Activated T-cell treated with anti-CD3 and anti-CD28 coated beads, Interleukin-2, amount 50 U/mL, for 1 hour (primary cell): ENCODE data around the gene LAMB3.
A peak's percentile ranks its signal among the peaks of the same experiment; 100 is the strongest.

ENCODE experiments used
- DNase-seq: peaks from one replicate; pipeline ENCODE4 v3.0.0-alpha.2; 2020

LAMB3 gene

DNA sequence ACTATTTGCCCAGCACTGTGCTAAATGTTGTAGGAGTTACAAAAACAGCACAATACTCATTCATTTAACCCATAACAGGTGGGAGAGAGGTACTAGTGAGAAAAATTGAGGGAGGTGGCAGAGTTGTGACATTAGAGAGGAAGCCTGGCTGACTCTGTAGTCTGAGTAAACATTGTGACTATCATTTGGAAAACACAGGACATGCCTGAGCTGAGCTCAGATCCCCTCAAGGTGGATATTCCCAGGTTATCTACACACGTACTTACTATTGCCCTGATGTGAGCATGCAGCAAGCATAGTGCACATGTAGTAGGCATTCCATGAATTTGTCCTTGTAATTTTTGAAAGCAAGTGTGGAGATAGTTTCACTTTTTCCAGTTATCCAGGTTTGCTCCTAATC, 57.8 kb downstream of the LAMB3 start:
- no peak for DNase-seq

DNA sequence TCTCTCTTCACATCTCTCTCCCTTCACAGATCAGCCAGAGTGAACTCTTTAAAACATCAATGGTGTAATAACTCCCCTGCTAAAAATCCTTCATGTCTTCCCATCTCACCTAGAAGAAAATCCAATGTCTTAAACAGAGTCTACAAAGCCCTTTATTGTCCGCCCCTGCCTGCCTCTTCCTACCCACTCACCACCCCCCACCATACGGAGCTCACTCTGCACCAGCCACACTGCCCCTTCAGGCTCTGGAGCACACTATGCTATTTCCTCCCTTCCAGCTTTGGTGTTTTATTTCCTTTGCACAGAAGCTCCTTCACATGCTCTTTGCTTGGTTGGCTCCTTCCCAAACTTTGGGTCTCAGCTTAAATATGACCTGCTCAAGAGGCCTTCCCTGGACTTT, 58.5 kb downstream of the LAMB3 start:
- no peak for DNase-seq

DNA sequence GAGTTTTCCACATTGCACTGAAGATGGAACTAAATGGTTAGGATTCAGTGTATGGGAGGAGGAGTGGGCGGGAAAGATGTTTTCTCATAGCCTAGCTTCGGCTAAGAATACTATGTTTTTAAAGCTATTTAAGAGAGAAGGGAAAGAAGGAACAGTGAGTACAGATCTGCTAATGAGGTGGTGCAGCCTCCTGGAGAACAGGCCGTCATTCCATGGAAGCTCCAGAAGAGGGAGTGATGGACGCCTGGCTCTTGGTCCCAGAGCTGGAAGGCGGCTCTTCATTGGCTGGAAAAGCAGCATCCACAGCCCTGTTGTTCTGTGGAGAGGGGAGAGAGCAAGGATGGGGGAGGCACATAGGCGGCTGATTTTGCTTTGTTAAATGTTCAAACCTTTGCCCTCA, 61.8 kb downstream of the LAMB3 start:
- DNase-seq: no peak

DNA sequence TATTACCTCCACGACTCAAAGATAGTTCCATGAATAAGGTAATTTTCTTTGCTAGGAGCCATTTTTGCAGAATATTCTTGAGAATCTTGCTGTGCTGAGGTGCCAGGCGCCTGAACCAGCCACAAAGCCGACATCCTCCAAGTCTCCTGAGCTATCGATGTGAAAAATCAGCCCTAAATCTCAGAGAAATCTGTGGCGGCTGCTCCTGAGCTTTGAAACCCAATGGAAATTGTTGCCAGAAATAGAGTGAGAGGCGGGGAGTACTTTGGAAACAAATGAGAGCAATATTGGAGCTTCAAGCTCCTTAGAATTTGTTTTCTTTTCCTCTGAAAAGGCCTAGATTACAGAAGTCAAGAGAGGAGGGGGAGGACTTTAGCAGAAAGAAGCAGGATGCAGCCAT, 62.4 kb downstream of the LAMB3 start:
- no peak for DNase-seq

DNA sequence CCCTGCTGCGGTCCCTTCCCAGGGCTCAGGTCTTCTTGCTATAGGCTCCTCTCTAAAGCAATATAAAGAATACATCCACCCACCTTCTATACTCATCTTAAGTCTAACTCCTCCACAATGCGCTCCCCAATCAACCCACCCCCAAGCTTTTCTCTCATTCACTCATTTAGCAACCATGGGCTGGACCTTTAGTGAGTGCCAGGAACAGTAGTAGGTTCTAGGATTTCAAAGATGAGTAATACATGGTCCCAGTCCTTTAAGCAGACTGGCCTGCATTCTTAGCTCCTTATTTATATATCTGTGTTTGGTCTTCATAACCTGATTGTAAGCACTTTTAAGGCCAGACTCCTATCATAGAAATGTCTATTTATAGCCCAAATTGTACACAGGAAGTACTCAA, 62.8 kb downstream of the LAMB3 start:
- DNase-seq: no peak

DNA sequence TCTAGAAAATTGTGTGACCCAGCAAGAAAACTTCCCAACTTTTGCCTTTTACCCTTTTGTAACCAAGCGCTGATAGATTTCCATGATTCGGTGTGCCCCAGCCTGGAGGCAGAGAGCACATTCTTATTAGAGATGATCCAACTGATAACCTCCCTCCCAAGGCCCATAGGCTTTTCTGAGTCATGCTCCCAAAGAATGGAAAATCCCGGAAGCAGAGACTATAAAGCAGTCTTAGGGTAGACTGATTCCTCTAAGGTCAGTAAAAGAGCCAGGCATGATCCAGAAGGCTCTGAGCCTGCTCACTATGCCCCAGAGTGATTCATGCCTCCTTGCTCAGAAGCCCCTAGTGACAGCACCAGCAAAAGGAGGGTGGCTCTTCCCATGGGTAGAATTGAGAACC, 64.4 kb downstream of the LAMB3 start:
- no peak for DNase-seq

DNA sequence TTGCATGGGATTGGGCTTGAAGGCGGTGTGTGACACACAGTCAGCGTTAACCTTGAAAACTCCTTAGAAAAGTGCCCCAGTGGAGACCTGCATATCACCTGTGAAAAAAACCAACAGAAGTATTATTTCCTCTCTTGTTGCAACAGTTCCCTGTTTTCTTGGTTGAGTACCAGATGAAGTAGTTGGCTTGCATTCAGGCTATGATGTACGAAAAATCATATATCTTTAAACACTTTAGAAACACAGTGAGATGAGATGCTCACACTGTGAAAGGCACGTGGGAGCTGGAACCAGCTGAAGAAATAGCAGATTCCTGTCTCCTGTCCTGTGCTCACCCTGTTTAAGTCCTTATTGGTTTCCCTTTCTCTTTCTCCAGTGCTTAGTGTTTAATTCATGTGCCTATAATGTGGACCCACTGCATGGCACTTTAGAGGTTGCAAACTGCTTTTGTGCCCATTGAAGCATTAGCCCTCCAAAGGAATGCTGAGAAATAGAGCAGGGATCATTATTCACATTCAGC, 65.9 kb downstream of the LAMB3 start:
- no peak for DNase-seq

DNA sequence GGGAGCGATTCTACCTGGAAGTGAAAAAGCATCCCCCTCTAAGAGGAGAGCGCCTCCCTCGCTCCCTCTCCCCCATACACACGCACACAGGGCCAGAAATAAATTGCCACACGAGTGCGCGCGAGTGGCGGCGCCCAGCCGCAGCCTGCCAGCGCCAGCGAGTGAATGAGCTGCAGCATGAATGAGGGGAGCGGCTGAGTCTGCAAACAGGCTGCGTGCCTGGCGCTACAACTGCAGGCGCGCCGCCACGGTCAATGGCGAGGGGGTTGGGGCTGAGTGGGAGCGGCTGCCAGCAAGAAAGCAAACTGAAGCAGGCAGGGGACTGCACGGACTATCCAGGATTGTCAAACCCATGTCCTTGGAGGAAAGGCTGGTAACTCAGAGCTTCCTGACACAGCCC, 66.6 kb downstream of the LAMB3 start:
- DNase-seq: no peak

DNA sequence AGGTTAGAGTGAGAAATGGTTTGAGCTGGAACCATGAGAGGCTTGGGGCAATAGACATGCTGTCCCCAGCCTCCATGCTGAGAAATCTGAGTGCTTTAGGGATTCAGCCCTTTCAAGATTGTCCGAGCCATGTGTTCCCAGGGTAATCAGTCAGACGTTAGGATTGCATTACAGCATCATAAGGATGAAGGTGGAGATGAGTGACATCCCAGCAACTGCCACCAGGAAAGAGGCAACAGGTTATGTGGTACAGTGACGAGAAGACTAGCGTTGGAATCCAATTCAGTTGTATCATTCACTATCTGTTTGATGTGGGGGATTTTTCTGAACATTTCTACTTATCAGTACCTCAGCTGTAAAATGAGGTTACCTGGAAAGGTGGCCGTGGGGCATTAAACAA, 67.0 kb downstream of the LAMB3 start:
- DNase-seq: no peak

DNA sequence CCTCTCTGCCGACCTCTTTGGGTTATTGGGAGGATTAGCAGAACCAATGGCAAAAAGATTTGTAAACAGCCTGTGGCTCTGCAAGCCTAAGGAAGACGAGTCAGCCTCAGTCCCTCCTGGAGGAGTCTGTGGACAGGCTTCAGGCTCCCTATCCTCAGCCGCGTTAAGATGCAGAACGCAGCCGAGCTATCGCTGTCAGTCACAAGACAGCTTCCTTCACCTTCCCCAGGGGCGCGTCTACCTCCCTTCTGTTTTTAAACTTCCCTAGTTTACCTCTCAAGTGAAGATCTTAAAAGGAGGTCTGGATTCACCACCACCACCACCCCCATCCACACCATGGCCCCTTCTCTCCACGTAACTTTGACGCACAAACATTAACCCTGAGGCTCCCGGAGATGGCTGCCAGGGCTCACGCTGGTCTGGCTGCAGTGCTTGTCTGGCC, 68.0 kb downstream of the LAMB3 start:
- DNase-seq: no peak

DNA sequence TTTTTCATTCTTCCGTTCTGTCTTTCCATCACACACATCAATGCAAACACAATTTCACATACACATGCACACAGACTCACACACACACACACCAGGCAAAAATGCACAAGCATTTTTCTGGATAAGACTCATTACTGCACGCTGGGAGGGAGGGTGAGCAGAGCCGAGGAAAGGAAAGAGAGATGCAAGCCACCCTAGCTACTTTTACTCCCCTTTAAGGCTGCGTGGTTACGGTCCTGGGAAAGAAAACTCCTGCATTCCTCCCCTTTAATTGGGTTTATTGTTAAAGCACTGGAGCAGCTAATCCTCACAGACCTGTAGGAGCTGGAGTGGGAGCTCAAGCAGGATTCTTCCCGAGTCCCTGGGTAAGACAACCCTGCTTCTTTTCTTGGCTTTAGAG, 68.8 kb downstream of the LAMB3 start, which contains the start of gene CAMK1G:
CAMK1G (plus strand) TSS at position 307 of the 400 bp plus-strand sequence. CDS start 11,270 bp downstream, outside the sequence.
- no peak for DNase-seq

DNA sequence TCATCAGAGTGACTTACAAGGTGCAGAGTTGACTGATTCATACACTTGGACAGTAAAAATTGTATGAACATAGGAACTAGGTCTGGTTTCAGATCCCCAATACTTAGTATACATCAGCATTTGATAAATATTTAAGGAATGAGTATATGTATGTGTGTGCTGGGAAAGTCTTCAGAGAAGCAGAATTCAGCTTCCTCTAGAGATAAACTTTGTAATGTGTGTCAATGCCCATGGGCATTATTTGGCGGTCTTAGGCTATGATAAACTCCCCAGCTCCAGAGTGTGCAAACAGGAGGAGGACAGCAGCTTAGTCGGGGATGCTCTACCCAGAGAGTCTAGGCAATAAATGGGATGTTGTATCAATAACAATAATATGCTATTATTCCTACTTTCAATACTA, 71.6 kb downstream of the LAMB3 start:
- no peak for DNase-seq

DNA sequence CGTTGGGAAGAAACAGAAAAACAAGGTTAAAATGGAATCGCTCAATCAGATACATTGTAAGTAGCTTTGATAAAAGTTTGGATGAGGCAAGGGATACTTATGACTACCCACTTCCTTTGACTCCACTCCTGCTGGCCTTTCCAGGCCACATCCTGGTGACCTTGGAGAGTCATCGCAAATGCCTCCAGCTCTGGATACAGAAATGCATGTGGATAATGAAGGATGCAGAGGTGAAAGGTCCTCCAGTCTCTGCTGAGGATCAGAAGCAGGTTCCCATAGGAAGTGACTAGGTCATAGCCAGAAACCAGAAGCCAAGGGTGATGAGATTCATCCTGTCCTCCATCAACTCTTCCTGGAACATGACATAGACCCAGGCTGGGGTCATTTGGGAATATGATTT, 74.9 kb downstream of the LAMB3 start:
- DNase-seq: no peak

DNA sequence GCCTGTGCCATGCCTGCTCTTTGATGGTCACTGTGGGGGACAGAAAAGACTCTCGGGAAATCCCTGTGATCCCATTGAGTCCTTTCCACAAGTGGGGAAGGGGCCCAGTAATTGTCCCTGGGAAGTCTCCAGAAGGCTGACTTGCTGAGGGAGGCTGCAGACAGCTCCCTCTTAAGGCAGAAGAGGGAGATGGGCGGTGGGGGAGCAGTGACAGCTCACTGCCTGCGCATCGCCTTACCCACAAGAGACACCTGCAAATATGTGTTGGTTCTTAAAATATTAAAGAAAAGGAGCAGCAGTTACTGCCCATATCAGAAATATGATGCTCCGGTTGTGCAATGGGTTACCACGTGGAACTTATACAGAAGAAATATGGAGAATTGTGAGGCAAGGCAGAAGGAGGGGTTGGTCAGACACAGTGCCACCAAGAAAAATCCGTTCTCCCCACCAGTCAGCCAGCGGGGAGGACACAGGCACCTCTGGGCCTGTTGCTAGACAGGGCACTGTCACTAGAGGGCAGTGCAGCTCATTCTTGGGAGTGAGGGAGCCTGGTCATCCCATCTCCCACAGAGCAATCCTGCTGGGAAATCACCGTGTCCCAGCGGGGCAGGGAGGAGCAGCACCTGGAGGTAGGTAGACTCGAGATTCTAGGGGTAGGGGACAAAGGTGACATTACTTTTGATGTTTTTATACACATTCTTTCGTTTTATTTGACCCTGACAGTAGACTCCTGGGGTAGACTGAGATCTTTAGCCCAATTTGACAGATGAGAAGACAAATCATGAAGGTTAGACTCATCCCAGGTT, 75.6 kb downstream of the LAMB3 start:
- peak; percentile 70 for DNase-seq

DNA sequence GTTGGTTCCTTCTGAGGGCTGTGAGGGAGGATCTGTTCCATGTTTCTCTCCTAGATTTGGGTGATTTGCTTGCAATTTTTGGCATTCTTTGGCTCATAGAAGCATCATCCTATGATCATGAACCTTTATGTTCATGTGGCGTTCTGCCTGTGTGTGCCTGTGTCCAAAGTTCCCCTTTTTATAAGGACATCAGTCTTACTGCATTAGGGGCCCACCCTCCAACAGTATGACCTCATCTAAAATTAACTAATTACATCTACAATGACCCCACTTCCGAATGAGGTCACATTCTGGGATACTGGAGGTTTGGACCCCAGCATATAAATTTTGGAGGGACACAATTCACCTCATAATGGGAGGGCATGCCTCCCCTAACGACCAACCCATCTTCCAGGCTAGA, 81.5 kb downstream of the LAMB3 start:
- no peak for DNase-seq

DNA sequence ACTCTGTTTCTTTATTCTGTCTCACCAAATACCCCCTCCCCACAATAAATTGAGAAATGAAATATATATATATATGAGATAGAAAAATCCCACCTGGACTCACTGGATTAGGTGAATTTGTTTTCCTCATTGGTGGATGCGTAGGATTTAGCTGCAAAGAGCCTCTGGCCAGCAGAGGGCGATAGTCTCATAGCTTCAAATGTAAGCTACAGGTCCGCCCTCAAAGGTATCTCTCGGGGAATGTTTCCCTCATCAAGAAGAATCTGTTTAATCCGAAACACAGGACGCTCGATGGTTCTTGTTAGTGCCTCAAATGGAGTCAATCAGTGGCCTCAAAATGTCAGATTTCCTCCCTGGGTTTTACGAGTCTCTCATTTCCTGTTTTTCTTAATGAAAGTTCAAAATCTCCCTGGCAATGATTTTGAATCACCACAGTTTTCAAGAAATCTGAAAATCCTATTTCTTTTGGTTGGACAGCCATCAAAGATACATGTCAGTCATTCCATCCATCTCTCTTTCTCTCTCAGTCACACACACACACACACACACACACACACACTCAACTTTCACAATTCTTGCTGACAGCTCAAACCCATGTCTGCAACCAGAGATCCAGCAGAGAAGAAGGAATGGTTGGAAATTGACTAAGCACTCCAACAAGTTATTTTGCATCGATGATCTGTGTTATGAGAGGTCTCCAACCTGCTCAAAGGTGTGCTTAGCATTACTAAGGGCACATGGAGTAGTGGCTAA, 82.6 kb downstream of the LAMB3 start:
- peak; percentile 72 for DNase-seq

DNA sequence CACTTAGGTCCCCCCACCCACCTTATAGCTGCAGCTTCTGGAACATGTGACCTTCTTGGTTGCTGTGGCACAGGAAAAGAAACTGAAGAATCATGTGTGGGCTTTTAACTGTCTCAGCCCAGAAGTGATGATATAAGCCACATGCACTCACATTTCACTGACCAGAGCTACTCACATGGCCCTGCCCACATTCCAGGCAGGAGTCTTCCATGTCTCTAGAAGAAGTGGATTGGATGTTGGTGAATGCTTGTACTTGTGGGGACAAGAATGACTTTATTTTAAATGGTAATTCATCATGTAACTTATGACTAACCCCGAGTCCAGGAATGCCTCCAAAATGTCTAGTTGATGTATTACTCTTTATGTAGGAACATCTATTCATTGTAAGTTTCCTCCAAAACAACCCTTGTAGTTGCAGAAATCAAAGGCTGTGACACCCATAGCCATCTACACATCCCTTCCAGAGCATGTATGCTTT, 84.5 kb downstream of the LAMB3 start:
- DNase-seq: no peak

DNA sequence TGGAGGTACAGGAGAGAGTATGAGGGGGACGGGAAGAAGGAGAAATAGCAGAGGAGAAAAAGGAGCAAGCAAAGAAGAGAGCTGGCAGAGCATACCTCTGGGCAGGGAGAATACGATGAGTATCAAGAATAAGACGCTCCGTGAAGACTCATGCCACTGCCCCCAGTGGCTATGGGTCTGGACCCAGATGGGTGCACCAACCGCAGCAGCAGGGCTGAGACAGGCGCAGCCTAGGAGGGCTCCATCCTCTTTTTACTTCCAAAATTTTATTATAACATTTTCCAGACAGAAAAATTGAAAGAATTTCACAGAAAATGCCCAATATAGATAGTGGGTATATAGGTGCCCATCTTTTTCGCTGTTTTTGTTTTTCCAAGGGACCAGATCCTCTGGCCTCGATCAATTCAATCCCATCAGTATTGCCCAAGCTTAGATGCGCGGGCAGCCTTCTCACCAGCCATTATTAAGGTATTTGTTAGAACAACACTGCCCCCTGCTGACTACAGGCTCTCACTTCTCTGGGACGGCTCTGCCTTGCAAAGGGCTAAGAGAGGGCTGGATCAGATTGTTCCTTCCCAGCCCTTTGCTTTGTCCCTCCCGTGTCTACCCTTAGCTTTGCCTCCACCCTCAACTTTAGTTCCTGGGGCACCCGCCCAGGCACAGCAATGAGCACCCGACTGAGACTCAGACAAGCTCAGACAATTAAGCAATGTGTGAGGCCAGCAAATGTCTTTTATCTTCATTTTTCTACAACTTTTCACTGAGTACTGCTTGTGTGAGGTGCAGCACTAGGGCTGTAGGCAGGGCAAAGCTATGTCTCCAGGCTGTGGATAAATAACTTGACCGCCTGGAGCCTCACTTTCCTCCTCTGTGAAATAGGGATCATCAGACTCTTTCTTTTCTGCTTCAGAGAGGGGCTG, 86.2 kb downstream of the LAMB3 start:
- peak; percentile 61 for DNase-seq
